NOMO-1 treated with DMSO at 0.1 percent for 48 hours (cell line): ENCODE results near the gene ERVK3-1.
A peak's percentile ranks its signal among the peaks of the same experiment; 100 is the strongest.

Experiments used
- DNase-seq: peaks from one replicate; lab custom pipeline; 2025; ENCODE audit not compliant: unreplicated experiment; lab: John Stamatoyannopoulos, UW

ERVK3-1 gene

GRCh38 chr19:58357481-58358145 lies 52.4 kb downstream of the ERVK3-1 start:
- DNase-seq, result no peak

GRCh38 chr19:58361900-58362271 lies 56.7 kb downstream of the ERVK3-1 start:
- DNase-seq, result peak; percentile 48

- DNase-seq, result peak; percentile 94
Measured at GRCh38 chr19:58362272-58362994, 57.3 kb downstream of the ERVK3-1 start, which contains the start of gene ZNF497. ZNF497 (minus strand) TSS chr19:58362751; CDS start chr19:58357635, 5,116 bp downstream.

- peak; percentile 92 for DNase-seq
Measured at GRCh38 chr19:58364146-58364545, 59.0 kb downstream of the ERVK3-1 start.
